ENCODE measurements around the gene RPS19.

GRCh38 chr19:41888926-41889325, 28.9 kb downstream of the RPS19 start:
- TF ChIP-seq, protein P1, sequence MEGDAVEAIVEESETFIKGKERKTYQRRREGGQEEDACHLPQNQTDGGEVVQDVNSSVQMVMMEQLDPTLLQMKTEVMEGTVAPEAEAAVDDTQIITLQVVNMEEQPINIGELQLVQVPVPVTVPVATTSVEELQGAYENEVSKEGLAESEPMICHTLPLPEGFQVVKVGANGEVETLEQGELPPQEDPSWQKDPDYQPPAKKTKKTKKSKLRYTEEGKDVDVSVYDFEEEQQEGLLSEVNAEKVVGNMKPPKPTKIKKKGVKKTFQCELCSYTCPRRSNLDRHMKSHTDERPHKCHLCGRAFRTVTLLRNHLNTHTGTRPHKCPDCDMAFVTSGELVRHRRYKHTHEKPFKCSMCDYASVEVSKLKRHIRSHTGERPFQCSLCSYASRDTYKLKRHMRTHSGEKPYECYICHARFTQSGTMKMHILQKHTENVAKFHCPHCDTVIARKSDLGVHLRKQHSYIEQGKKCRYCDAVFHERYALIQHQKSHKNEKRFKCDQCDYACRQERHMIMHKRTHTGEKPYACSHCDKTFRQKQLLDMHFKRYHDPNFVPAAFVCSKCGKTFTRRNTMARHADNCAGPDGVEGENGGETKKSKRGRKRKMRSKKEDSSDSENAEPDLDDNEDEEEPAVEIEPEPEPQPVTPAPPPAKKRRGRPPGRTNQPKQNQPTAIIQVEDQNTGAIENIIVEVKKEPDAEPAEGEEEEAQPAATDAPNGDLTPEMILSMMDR (IDR thresholded peaks at IDR 0.05; ENCODE audit: low read depth, low read length): no peak
- no peak for TF ChIP-seq POLR2A (IDR thresholded peaks at IDR 0.05; ENCODE audit: extremely low read depth, insufficient read length)
